K562 (cell line): ENCODE results near the gene SMAD3. TPM values are rescaled to one million over a fixed set of nuclear protein-coding genes. Genes with fewer than 3 reads are reported as not detected.

Source experiments
- ATAC-seq: fragments of 200-7000 bp; cut with Tn5 transposase; 3 replicates; pipeline ENCODE4 v1.9.1; 2020; ENCODE audit warnings: moderate library complexity
- BruUV-seq: library from RNA; stranded (reverse); fragments of 400-500 nt; replicated peaks from 2 replicates; lab custom pipeline; 2021; lab: Mats Ljungman, UMichigan
- CTCF ChIA-PET: fragments of 300-600 bp; formaldehyde crosslinking; extraction: SDS; loops from one replicate; lab custom pipeline; 2021; ENCODE audit warnings: low intra/inter-chr PET ratio; lab: Yijun Ruan, JAX
- POLR2A ChIA-PET: fragments of 300-600, 350-650 bp; sonication (Branson Sonifier 250); formaldehyde crosslinking; extraction: SDS; loops from one replicate; lab custom pipeline; 2021; ENCODE audit warnings: antibody characterized with exemption, inconsistent platforms; lab: Yijun Ruan, JAX
- DNase-seq, 4 experiments: peaks; one replicate each; pipeline versions ENCODE4 v3.0.0 to v3.0.0-alpha.2; 2011 to 2018; ENCODE audit warnings: low spot score in 3 of 4, mixed read lengths in 3 of 4; ENCODE audit errors: extremely low read depth in 1 of 4
- FAIRE-seq: peaks from 2 replicates; lab custom pipeline; 2011; peaks lifted over from hg19 to GRCh38; lab: Jason Lieb, UNC
- H2AFZ ChIP-seq: 2 replicates; pipeline ENCODE4 v1.6.0; 2011; ENCODE audit warnings: low read depth, low read length, control low read depth, inconsistent platforms
- H3K27ac ChIP-seq: fragments of 200-600 bp; 3 replicates; pipeline ENCODE4 v1.8.0; 2011; ENCODE audit warnings: low read depth, mild to moderate bottlenecking, control low read depth, inconsistent platforms, low read length, moderate library complexity, mixed read lengths; ENCODE audit errors: extremely low read depth
- H3K27me3 ChIP-seq, 2 experiments: fragments of 300-600 bp in 1 of 2; 2 replicates in 1 of 2; 3 replicates in 1 of 2; pipeline versions ENCODE4 v1.6.0 to v1.8.0; 2011; ENCODE audit warnings: inconsistent platforms in 2 of 2, low read length in 2 of 2, mild to moderate bottlenecking in 1 of 2, mixed read lengths in 1 of 2, moderate library complexity in 1 of 2; ENCODE audit not compliant: control insufficient read depth in 2 of 2, insufficient read depth in 2 of 2
- H3K36me3 ChIP-seq: fragments of 300-600 bp; 3 replicates; pipeline ENCODE4 v1.8.0; 2011; ENCODE audit warnings: mild to moderate bottlenecking, low read length, inconsistent platforms; ENCODE audit not compliant: control insufficient read depth, insufficient read depth
- H3K4me1 ChIP-seq, 2 experiments: fragments of 200-600 bp in 1 of 2; replicated peaks in 1 of 2; 2 replicates in 1 of 2; 3 replicates in 1 of 2; pipeline versions ENCODE4 v1.5.1 to v1.8.0; 2011; ENCODE audit warnings: inconsistent platforms in 2 of 2, low read length in 2 of 2, mild to moderate bottlenecking in 1 of 2, mixed read lengths in 1 of 2, moderate library complexity in 1 of 2; ENCODE audit not compliant: control insufficient read depth in 2 of 2, insufficient read depth in 2 of 2
- H3K4me2 ChIP-seq: 2 replicates; pipeline ENCODE4 v1.6.1; 2011; ENCODE audit warnings: low read length, control low read depth, inconsistent platforms, mixed read lengths; ENCODE audit not compliant: insufficient read depth
- H3K4me3 ChIP-seq: fragments of 200-600 bp; sonication (generic), shearing (Covaris generic); 2 replicates; pipeline ENCODE4 v1.5.1; 2016; ENCODE audit warnings: control low read depth, inconsistent platforms
- H3K79me2 ChIP-seq: fragments of 200-600 bp; 3 replicates; pipeline ENCODE4 v1.8.0; 2011; ENCODE audit warnings: low read length, inconsistent platforms; ENCODE audit not compliant: control insufficient read depth, insufficient read depth
- H3K9ac ChIP-seq, 2 experiments: 2 replicates each; pipeline versions ENCODE4 v1.6.0 to v1.6.1; 2011; ENCODE audit warnings: low read depth in 2 of 2, low read length in 2 of 2, control low read depth in 1 of 2, inconsistent platforms in 1 of 2, mild to moderate bottlenecking in 1 of 2, mixed read lengths in 1 of 2; ENCODE audit not compliant: insufficient read depth in 1 of 2
- H3K9me1 ChIP-seq: one replicate; pipeline ENCODE4 v1.6.0; 2011; ENCODE audit warnings: inconsistent platforms, mild to moderate bottlenecking, low read length, moderate library complexity; ENCODE audit not compliant: control insufficient read depth, insufficient read depth
- H3K9me3 ChIP-seq: replicated peaks from 2 replicates; pipeline ENCODE4 v1.5.1; 2011; ENCODE audit warnings: low read depth, low read length, inconsistent platforms; ENCODE audit not compliant: control insufficient read depth, insufficient read depth
- H4K20me1 ChIP-seq: replicated peaks from 2 replicates; pipeline ENCODE4 v1.6.1; 2011; ENCODE audit warnings: low read length, inconsistent platforms, mixed read lengths; ENCODE audit not compliant: control insufficient read depth, insufficient read depth
- CBX1 ChIP-seq: sonication (generic); IDR thresholded peaks from 2 replicates; pipeline ENCODE4 v1.6.1; 2016; ENCODE audit warnings: antibody characterized with exemption, low read depth, mild to moderate bottlenecking
- CBX2 ChIP-seq: fragments of 200-600 bp; sonication (generic); IDR thresholded peaks from one replicate; pipeline ENCODE4 v1.6.1; 2012; ENCODE audit warnings: mild to moderate bottlenecking, low read length, inconsistent platforms; ENCODE audit not compliant: insufficient read depth, poor library complexity, severe bottlenecking
- HDAC8 ChIP-seq: fragments of 450-650 bp; IDR thresholded peaks from 2 replicates; pipeline ENCODE4 v1.6.1; 2016; ENCODE audit warnings: mild to moderate bottlenecking, missing genetic modification characterization, moderate library complexity, missing compliant biosample characterization
- NFE2L1 ChIP-seq: fragments of 450-650 bp; IDR thresholded peaks from 2 replicates; pipeline ENCODE4 v1.6.1; 2016; ENCODE audit warnings: missing genetic modification characterization, low read depth, mild to moderate bottlenecking, missing compliant biosample characterization, moderate library complexity, borderline replicate concordance
- WGBS: fragments of 100-300 bp; shearing (Covaris generic); methylation state at CpG from one replicate; pipeline ENCODE4 v1.1.6; 2016; ENCODE audit warnings: low coverage, mixed read lengths; ENCODE audit not compliant: insufficient coverage; ENCODE audit errors: missing lambda C conversion rate; 5-methylcytosine and 5-hydroxymethylcytosine counted together
- in situ Hi-C: fragments of 300-500 bp; cut with MboI; formaldehyde crosslinking; loops from 4 replicates; pipeline ENCODE4 v1.15.0; 2018; ENCODE audit warnings: inconsistent platforms, mixed read lengths
- intact Hi-C: fragments of 100-400 bp; cut with micrococcal nuclease; formaldehyde crosslinking; loops from 2 replicates; pipeline ENCODE4 v1.14.2; 2022
- polyA plus RNA-seq, 8 experiments: library from polyadenylated mRNA; depleted of rRNA in 4 of 8; stranded (reverse) in 5 of 8; unstranded in 3 of 8; fragments of >200 nt; fragmentation: Nextera tagmentation in 2 of 8; fragmentation: Illumina TruSeq in 1 of 8; extraction: Ambion mirVana in 2 of 8; extraction: Trizol in 1 of 8; gene quantifications; 2 replicates each; pipeline versions ENCODE4 v1.2.1 to v1.2.3, GENCODE V29; 2011 to 2014; ENCODE audit warnings: inconsistent platforms in 1 of 8, missing spikeins in 1 of 8
- total RNA-seq, 7 experiments: library from RNA; depleted of rRNA in 6 of 7; stranded (reverse); fragments of >200 nt in 6 of 7; fragmentation: Illumina TruSeq in 2 of 7; extraction: Trizol in 2 of 7; gene quantifications; 2 replicates each; pipeline versions ENCODE4 v1.2.1 to v1.2.3, GENCODE V29; 2011 to 2021; ENCODE audit warnings: low replicate concordance in 1 of 7
- TF ChIP-seq, protein P1 (sequence below): sonication (generic); formaldehyde crosslinking; IDR thresholded peaks from 2 replicates; pipeline ENCODE4 v1.8.0; 2022; ENCODE audit warnings: mild to moderate bottlenecking, missing genetic modification reagents, borderline replicate concordance

Gene SMAD3
- total and polyA plus RNA-seq, 9 of the 15 experiments (the other 6 are each of a cell fraction or from before 2014, with no cell fraction given), result 4.3 to 39.2 (median 11.1) TPM

- H3K9me1 ChIP-seq, result no peaks in the 10 kb centered on the region
- CTCF ChIA-PET, result no interaction called here
- POLR2A ChIA-PET, result interaction anchor here (1.4 to 1.9 kb wide), 3 partner anchors 10 to 33 kb away, joined by 3 to 6 read pairs (median 5); no protein-coding TSS in a partner anchor
- H3K4me1 ChIP-seq, result peaks cover 12 to 15% of the 10 kb centered on the region in 2 experiments
- no peaks in the 10 kb centered on the region for H3K36me3 ChIP-seq
- H3K79me2 ChIP-seq, result no peaks in the 10 kb centered on the region
- ATAC-seq, result no peak
- in situ Hi-C loops, result no loop called here
- no peaks in the 10 kb centered on the region for H4K20me1 ChIP-seq
- no peaks in the 10 kb centered on the region for H3K9me3 ChIP-seq
- no TSS peak for BruUV-seq
- H3K4me2 ChIP-seq, result no peak overlapping the region
- FAIRE-seq, result no peak
- no peaks in the 10 kb centered on the region for H3K27me3 ChIP-seq
- intact Hi-C loops, result no loop called here
- 75% methylated on average over 8 of the region's 8 CpGs for WGBS
- TF ChIP-seq CBX2 (no peak), CBX1 (no peak), NFE2L1 (no peak), HDAC8 (tag) (no peak)
- TF ChIP-seq, protein P1, sequence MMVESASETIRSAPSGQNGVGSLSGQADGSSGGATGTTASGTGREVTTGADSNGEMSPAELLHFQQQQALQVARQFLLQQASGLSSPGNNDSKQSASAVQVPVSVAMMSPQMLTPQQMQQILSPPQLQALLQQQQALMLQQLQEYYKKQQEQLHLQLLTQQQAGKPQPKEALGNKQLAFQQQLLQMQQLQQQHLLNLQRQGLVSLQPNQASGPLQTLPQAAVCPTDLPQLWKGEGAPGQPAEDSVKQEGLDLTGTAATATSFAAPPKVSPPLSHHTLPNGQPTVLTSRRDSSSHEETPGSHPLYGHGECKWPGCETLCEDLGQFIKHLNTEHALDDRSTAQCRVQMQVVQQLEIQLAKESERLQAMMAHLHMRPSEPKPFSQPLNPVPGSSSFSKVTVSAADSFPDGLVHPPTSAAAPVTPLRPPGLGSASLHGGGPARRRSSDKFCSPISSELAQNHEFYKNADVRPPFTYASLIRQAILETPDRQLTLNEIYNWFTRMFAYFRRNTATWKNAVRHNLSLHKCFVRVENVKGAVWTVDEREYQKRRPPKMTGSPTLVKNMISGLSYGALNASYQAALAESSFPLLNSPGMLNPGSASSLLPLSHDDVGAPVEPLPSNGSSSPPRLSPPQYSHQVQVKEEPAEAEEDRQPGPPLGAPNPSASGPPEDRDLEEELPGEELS (CRISPR knock-in tag), result no peak
- TF ChIP-seq, all 486 proteins: peak for 0
- Histone ChIP-seq H3K4me3 (no peak overlapping the region), H2AFZ (no peak overlapping the region), H3K27ac (no peak overlapping the region), H3K9ac (no peak overlapping the region; a peak in 1 of 4 replicates)
- DNase-seq, result no peak
Measured at GRCh38 chr15:67036775-67037555, 28.4 kb upstream of the SMAD3 start.
